Measurements from ENCODE around the gene ZNF615.
"Not testable (repeated sequence)": the region's sequence is repeated elsewhere in the genome, so short reads cannot be mapped to it uniquely, and the experiment has no call there.

ZNF615 gene

DNA sequence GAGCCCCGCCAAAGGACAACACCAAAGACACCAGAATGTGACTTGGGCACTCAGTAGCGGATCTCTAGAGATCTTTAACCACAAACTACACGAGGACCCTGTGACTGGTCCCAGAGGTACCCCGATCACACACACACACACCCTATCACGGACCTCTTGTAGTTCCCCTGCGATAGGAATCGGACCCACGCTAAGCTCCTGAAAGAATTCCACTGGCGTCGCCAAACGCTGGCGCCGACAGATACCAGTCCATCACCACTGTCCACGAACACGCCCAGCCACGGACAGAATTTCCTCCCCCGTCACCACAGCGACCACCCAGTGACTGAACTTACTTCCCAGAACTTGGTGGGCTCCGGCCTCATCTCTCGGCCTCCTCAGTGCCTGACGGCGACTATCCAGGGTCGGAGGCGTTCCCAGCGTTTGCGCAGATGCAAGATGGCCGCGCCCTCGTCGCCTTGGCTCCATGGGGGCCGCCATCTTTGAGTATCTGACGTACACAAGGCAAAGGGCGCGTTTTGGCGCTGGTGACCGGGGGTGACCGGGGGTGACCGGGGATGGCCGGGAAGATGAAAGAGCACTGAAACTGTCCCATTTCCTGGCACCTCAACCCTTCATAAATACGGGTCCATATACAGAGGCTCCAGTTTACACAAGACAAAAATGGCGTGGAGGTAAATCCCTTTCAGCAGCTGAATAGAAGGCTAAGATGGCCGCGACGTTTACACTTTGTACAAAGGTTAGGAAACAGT is at the start of gene ZNF615:
ZNF615 (minus strand) TSS at position 406 of the 752 bp plus-strand sequence. CDS start 4,500 bp downstream, outside the sequence.
- Histone ChIP-seq H3K4me1 (peaks cover 0 to 13% (median 0%) of the 10 kb centered on the region in 4 donors), H3K27me3 (no peaks in the 10 kb centered on the region), H3K36me3 (peaks cover 25 to 33% (median 32%) of the 10 kb centered on the region in 3 donors), H3K27ac (peak within 1 kb of the TSS; percentile 81 to 89), H3K9me3 (peaks cover 0 to 29% (median 11%) of the 10 kb centered on the region in 3 donors), H3K4me3 (peak within 1 kb of the TSS; percentile 67 to 71)
- intact Hi-C loops (cut with DNase I; ENCODE audit: low total_unique reads) = no loop called here
- DNase-seq = peak; percentile 89 to 92
- TF ChIP-seq, protein P1, sequence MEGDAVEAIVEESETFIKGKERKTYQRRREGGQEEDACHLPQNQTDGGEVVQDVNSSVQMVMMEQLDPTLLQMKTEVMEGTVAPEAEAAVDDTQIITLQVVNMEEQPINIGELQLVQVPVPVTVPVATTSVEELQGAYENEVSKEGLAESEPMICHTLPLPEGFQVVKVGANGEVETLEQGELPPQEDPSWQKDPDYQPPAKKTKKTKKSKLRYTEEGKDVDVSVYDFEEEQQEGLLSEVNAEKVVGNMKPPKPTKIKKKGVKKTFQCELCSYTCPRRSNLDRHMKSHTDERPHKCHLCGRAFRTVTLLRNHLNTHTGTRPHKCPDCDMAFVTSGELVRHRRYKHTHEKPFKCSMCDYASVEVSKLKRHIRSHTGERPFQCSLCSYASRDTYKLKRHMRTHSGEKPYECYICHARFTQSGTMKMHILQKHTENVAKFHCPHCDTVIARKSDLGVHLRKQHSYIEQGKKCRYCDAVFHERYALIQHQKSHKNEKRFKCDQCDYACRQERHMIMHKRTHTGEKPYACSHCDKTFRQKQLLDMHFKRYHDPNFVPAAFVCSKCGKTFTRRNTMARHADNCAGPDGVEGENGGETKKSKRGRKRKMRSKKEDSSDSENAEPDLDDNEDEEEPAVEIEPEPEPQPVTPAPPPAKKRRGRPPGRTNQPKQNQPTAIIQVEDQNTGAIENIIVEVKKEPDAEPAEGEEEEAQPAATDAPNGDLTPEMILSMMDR (IDR thresholded peaks at IDR 0.05) = no peak

DNA sequence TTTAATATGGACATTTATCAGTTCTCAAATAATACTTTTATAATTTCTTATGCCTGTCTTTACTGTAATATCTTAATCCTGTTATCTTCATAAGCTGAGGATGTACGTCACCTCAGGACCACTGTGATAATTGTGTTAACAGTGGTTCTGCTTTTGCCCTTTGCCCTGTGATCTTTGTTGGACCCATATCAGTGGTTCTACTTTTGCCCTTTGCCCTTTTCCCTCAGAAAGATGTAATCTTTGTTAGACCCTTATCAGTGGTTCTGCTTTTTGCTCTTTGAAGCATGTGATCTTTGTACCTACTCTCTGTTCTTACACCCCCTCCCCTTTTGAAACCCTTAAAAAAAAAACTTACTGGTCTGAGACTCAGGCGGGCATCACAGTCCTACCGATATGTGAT is 48.5 kb upstream of the ZNF615 start:
- H3K27ac ChIP-seq; DNase-seq; intact Hi-C loops (cut with DNase I; ENCODE audit: low total_unique reads); H3K4me1 ChIP-seq; H3K27me3 ChIP-seq; H3K4me3 ChIP-seq: not testable (repeated sequence)
- Histone ChIP-seq H3K36me3 (peaks cover 21 to 41% (median 36%) of the 10 kb centered on the region in 3 donors), H3K9me3 (peaks cover 8 to 89% (median 51%) of the 10 kb centered on the region in 3 donors)

DNA sequence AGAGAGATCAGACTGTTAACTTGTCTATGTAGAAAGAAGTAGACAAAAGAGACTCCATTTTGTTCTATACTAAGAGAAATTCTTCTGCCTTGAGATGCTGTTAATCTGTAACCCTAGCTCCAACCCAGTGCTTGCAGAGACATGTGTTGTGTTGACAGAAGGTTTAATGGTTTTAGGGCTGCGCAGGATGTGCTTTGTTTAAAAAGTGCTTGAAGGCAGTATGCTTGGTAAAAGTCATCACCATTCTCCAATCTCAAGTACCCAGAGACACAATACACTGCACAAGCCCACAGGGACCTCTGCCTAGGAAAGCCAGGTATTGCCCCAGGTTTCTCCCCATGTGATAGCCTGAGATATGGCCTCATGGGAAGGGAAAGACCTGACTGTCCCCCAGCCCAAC is 43.7 kb upstream of the ZNF615 start:
- H3K36me3 ChIP-seq; DNase-seq; H3K4me1 ChIP-seq; H3K27ac ChIP-seq; H3K4me3 ChIP-seq; H3K27me3 ChIP-seq; intact Hi-C loops (cut with DNase I; ENCODE audit: low total_unique reads): not testable (repeated sequence)
- H3K9me3 ChIP-seq = peaks cover 0 to 46% (median 27%) of the 10 kb centered on the region in 3 donors

DNA sequence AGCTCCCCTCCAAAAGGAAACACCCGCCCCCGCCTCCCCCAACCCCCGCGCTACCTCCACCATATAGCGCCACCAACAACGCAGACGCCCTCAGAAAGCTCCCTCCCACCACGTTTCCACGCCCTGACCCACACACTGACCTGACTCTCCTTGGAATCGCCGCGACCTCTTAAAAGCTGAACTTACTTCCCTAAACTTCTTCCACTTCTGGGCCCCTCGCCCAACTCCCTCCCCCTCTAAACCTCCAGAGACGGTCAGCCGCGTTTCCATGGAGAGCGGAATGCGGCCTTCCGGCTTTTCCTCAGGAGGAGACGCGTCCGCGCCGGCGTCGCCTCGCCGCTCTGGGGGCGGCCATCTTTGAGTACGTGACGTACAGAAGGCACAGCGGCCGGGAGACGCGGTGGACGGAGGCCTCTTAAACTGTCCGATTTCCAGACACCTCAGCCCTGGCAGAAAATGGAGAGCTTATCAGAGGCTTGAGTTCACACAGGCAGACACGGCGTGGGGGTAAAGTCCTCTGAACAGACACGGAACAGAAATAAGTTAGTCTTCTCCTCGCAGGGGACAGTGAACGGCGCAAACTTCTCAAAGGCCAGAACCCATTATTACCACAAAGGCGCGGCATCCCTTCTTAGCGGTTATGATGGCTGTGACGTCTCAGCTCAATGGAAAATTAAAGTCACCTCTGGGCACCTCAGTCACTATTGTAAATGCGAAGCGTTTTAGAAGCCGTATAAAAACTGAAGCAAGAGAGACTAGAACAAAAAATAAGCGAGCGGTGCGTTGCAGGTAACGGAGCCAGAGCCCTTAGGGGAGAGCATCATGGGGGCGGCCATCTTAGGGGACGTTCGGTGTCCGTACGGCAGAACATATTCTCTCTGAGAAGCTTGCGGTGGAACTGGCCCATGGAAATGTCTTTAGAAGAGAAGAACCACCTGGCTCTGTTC is 40.8 kb upstream of the ZNF615 start, which contains the start of gene ZNF432:
ZNF432 (minus strand) TSS at position 284 of the 947 bp plus-strand sequence. CDS start 1,970 bp downstream, outside the sequence.
- TF ChIP-seq, protein P1 (IDR thresholded peaks at IDR 0.05) = no peak
- H3K27ac ChIP-seq = peak within 1 kb of the TSS; percentile 91 to 94
- peak; percentile 94 to 98 for DNase-seq
- no peaks in the 10 kb centered on the region for H3K27me3 ChIP-seq
- peaks cover 0 to 8% (median 0%) of the 10 kb centered on the region in 4 donors for H3K4me1 ChIP-seq
- intact Hi-C loops (cut with DNase I; ENCODE audit: low total_unique reads) = no loop called here
- peaks cover 0 to 38% (median 12%) of the 10 kb centered on the region in 3 donors for H3K9me3 ChIP-seq
- H3K4me3 ChIP-seq = peak within 1 kb of the TSS; percentile 61 to 76
- peaks cover 22 to 33% (median 30%) of the 10 kb centered on the region in 3 donors for H3K36me3 ChIP-seq

DNA sequence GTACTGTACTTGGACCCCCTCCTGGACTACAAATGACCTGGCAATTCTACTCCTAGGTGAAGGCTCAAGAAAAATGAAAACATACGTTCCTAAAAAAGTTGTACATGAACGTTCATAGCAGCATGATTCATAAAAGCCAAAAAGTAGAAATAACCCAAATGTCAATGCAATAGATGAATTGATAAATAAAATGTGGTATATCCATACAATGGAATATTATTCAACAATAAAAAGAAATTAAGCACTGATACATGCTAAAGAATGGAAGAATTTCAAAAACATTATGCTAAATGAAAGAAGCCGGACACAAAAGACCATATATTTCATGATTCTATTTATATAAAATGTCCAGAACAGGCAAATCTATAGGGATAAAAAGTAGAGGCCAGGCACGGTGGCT is 31.2 kb upstream of the ZNF615 start:
- Histone ChIP-seq H3K27ac (no peak overlapping the region), H3K27me3 (no peaks in the 10 kb centered on the region), H3K4me1 (no peaks in the 10 kb centered on the region), H3K4me3 (no peak overlapping the region), H3K9me3 (peaks cover 8 to 91% (median 66%) of the 10 kb centered on the region in 3 donors), H3K36me3 (peaks cover 92 to 94% (median 93%) of the 10 kb centered on the region in 3 donors)
- TF ChIP-seq, protein P1 (IDR thresholded peaks at IDR 0.05) = no peak
- no peak for DNase-seq
- intact Hi-C loops (cut with DNase I; ENCODE audit: low total_unique reads) = no loop called here

DNA sequence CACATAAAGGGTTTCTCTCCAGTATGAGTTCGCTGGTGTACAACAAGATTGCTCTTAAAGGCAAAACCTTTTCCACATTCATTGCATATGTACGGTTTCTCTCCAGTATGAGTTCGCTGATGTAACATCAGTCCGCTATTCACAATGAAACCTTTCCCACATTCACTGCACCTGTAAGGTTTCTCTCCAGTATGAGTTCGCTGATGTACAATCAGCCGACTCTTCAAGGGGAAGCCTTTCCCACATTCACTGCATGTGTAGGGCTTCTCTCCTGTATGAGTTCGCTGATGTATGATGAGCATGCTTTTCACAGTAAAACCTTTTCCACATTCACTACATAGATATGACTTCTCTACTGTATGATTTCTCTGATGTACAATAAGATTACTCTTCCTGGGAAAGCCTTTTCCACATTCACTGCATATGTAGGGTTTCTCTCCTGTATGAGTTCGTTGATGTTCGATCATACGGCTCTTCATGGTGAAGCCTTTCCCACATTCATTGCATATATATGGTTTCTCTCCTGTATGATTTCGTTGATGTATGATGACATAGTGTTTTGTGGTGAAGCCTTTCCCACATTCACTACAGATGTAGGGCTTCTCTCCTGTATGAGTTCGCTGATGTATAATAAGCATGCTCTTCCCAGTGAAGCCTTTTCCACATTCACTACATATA is 26.2 kb upstream of the ZNF615 start:
- no peak overlapping the region for H3K4me3 ChIP-seq
- DNase-seq = no peak
- H3K27ac ChIP-seq = no peak overlapping the region
- H3K27me3 ChIP-seq = no peaks in the 10 kb centered on the region
- peaks cover 16 to 94% (median 81%) of the 10 kb centered on the region in 3 donors for H3K9me3 ChIP-seq
- intact Hi-C loops (cut with DNase I; ENCODE audit: low total_unique reads) = no loop called here
- H3K36me3 ChIP-seq = peaks cover 71 to 81% (median 81%) of the 10 kb centered on the region in 3 donors
- no peaks in the 10 kb centered on the region for H3K4me1 ChIP-seq
- TF ChIP-seq, protein P1 (IDR thresholded peaks at IDR 0.05) = no peak
